ENCODE measurements around the gene ARHGAP40.

ARHGAP40 gene

DNA sequence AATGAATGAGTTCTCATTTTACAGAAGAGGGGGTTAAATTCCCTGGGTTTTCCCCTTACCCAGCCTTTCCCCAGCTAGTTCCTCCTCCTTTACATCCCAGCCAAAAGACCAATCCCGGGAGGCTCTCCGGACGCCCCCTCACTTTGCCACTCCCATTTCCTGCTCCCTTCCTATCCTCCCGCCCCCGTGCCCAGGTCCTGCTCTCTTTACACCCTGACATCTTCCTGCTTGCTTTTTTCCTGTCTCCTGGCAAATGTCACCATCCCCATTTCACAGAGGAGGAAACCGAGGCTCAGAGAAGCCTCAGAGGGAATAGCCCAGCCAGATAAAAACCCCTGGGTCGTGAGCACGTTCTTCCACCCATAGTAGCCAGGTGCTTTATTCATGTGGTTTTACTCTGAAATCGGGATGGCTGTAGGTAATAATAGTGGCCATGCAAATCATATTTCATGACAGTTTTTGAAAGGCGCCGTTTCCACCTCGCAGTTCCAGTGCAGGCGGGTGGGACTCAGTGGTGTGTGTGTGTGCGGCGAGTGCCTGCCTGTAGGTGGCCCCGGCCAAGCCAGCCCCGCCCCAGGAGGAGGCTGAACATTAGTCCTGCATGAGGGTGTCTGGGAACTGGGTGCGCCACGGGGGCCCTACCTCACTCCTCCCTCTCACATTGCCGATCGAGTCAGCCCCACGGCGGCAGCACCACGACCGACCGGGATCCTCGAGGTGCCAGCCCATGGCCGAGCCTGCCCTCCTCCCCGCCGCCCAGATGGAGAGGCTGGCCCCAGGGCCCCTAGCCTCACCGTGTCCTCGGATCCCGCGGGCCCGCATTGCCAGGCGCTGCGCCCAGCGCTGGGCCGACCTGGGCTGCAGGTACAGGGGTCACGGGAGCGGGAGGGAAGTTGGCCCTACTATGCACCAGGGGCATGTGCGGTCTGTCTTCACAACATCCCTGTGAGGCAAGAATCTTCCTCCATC is at the start of gene ARHGAP40:
Gene ARHGAP40 (plus strand): TSS at position 594 of the 969 bp plus-strand sequence.
- no peak for DNase-seq

- no peak for DNase-seq
These were observed 46.6 kb upstream of the ARHGAP40 start for GRCh38 chr20:38554986-38555385.

DNA sequence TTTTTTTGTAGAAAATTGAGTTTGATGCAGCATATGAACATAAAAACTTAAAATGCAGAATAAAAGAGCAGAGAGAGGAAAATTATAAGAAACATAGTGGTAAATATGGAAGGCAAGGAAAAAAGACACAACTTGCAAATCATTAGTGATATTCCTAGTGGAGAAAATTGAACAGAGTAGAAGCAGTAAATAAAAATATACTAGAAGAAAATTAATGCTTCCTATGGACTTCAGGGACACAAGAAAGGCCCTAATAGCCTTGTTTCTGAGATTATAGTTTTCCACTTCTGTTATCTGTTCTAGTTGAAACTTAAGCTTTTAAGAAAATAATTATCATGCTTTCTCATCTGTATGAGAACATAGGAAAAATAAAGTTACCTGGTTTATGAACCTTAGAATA is 46.2 kb upstream of the ARHGAP40 start:
- no peak for DNase-seq

DNA sequence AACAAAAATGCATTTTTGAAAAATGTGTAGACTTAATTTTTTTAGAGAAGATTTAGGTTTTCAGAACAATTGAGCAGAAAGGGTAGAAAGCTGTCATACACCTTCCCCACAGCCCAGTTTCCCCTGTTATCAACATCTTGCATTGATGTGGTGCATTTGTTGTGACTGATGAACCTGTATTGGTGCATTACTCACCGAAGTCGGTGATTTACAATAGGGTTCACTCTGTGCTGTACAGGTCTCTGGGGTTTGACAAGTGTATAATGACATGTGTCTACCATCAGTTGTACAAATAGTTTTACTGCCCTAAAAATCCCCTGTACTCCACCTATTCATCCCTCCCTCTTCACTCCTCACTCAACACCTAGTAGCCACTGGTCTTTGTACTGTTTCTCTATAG is 44.4 kb upstream of the ARHGAP40 start:
- no peak for DNase-seq

- DNase-seq = no peak
These were observed 42.8 kb upstream of the ARHGAP40 start for GRCh38 chr20:38558596-38559360.

DNA sequence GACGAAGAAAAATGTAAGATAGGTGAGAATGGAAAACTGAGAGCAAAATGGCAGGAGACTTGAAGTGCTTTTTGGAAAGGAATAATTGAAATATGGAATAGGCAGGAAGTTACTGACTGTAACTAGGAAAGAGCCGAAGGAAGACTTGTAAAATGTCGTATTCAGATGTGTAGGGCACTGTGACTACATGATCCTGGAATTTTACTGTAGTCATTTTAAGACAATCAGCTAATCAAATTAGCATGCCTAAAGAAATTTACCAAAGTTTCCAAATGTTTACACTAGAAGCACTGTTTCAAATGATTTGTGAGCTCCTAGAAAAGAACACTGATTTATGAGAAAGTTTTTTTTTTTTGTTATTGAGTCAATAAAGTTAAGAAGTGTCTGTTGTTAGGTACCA is 41.8 kb upstream of the ARHGAP40 start:
- DNase-seq = no peak

DNA sequence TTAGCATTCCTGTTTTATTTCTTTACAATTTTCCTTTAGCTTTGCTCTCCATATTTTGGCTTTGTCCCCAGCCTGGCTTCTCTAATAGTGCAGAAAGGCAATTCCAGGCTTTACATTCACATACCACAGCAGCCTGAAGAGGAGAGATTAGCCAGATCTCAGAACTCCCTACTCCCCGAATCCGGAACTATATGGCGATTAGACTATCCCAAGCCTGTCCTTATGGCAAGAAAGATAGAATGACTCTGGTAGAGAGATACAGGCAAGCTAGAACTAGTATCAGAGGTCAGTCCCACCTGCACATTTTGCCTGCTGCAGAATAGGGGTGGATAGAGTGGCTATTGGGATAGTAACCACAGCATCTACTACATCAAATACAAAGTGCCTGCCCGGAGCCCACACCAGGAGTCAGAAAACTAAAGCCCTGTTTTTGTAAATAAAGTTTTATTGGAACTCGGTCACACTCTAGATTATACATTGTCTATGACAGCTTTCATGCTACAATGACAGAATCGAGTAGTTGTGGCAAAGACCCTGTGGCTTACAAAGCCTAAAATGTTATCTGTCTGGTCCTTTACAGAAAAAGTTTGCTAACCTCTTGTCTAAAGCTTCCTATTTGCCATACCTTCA is 37.7 kb upstream of the ARHGAP40 start:
- no peak for DNase-seq

DNA sequence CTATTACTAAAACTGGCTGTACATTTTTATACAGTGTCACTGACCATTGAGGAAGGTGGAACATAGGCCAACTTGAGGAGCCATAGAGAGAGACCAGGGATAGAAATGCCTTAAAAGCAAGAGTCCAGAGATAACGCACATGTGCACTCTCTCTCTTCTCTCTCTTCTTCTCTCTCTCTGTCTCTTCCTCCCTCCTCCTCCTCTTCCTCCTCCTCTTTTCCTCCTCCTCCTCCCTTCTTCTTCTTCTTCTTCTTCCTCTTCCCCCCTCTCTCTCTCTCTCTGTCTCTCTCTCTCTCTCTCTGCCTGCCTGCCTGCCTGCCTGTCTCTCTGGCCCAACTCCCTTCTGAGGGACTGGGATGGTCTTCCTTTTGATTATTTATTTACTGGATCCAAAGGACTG is 36.9 kb upstream of the ARHGAP40 start:
- no peak for DNase-seq

GRCh38 chr20:38566036-38566598 is 35.5 kb upstream of the ARHGAP40 start:
- DNase-seq = no peak

DNA sequence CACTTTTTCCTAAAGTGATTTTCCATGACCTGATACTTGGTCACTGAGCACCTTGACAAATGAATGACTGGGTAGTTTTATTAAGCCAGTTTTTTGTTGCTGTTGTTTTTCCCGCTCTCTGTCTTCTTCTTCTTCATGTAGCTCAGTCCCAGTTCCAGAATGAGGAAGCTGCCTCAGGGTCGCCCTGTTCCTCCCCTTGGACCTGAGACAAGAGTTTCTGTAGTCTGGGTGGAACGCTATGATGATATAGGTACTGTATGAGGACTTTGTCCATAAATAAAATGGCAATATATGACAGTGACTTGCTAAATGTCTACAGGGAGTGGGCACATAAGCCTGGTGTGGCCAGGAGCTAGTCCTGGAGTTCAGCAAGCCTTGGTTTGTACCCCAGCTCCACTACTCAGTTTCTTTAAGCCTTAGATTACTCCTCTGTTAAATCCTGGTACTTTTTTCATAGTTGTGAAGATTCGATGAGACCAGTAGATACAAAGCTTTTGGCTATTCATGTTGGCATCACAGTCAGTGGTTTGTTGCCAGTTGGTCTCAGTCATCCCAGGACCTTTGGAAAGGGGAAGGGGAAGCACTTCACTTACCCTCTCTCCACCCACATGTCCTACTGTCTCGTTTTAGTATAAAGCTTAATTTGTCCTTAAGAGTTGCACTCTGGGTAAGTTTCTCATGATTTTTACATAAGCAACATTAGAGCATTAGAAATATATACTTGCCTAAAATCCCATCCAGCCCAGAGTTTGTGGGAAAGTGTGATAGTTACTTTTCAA is 31.7 kb upstream of the ARHGAP40 start:
- DNase-seq = no peak

GRCh38 chr20:38573413-38573812 is 28.2 kb upstream of the ARHGAP40 start:
- DNase-seq = no peak

DNA sequence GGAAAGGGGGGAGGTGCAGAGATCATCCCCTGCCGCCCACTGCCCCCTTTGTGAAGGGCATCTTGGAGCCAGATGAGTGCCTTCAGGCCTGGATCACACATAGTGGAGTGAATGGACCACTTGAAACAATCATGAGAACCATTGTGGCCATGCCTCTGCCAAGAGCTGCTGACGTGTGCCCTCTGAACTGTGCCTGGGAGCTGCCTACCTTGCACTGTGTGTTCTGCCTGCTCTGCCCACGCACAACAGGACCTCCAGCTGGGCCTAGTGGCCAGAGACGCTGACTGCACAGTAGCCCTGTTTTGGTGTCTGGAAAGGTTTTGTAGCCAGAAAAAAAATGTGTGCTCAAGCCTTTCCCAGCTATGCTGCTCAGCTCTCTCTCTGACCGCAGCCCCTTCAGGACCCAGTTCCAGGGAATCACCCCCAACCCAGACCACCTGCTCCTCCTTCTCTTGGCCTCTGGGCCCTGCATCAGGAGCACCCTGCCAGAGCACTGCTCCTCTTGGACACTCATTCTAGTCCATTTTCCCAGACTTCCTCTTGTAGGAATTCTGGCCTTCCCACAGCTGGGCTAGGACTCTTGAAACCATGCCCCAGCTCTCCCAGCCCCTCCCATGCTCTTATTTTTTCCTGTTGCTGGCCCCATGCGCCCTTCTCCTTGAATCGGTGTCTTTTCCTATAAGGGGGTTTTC is 22.2 kb upstream of the ARHGAP40 start:
- DNase-seq = no peak

DNA sequence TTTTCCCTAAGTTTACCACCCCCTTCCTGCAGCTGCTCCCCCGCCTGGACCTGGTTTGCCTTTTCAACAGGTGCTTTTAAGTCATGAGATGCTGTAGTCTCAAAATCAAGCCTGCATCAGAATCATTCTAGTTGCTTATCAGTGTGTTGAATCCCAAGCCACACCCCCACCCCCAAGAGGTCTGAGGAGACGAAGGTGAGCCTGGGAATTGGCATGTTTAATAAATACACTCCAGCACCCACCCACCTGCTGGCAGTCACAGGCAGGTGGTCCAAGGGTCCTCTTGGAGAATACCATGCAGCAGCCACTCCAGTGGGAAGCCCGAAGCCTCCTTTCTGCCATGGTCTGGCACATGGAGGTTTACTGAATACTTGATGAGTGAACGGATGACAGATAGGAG is 21.7 kb upstream of the ARHGAP40 start:
- DNase-seq = no peak

DNA sequence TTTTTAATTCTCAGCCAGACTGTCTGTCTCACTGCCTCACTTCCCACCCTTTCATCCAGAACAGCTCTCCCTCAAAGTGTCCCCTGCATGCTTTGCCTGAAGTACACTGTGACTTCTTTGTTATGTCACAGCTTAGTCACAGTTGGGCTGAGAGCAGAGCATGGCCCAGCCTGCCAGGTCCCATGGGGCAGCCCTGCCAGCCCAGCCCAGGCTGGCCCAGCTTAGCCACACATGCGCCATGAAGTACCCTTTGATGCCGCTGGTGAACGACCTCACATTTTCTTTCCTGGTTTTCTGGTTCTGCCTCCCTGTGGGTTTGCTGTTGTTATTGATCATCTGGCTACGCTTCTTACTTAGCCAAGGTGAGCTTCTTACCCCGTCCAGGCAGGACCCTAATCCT is 20.6 kb upstream of the ARHGAP40 start, which contains the start of gene ADIG:
Gene ADIG (plus strand): TSS at position 185 of the 400 bp plus-strand sequence. CDS start 54 bp downstream, at position 239.
- peak; percentile 15 for DNase-seq

- no peak for DNase-seq
These were observed 19.7 kb upstream of the ARHGAP40 start for GRCh38 chr20:38581830-38582358.

DNA sequence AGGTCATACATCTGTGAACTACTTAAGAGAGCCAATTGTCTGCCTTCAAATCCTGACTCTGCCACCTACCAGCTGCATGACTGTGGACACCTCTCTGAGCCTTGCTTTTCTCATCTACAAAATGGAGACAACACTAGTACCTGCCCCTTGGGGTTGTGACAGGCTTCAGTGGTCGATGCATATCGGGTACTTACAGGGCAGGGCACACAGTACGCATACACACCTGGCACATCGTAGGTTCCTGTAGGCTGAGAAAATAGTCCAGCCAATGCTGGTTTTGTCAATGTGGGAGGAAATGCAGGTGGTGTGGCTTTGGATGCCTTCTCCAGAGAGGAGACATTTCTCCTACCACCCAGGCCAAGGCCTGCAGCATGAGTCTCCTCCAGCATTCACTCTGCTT is 18.3 kb upstream of the ARHGAP40 start:
- DNase-seq = no peak

DNA sequence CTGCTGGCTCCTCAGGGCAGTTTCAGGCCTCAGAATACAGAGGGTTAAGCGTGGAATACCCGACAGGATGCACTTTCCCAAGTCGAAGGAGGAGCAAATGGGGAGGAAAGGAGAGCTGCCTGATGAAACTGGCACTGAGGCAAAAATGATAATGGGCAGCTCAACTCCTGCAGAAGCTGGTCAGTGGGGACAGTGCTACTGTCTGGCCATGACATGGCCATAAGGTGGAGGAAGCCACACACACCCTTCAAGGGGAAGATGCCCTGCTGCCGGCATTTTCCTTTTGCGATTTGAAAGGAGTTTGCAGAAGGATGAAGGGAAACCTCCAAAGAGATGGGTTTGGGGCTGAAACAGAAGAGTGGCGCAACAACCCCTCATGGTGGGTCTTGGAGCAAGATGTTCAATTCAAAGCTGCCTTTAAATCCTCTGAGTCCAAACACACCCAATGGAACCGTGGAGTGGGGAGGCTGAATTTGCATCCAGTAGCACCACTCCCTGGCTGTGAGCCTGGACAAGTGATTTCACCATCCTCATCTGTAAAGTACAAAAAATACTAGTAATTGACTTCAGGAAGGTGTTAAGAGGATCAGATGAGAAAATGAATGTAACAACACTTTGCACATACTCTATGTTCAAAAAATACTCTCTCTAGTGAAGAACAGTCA is 17.4 kb upstream of the ARHGAP40 start:
- no peak for DNase-seq

DNA sequence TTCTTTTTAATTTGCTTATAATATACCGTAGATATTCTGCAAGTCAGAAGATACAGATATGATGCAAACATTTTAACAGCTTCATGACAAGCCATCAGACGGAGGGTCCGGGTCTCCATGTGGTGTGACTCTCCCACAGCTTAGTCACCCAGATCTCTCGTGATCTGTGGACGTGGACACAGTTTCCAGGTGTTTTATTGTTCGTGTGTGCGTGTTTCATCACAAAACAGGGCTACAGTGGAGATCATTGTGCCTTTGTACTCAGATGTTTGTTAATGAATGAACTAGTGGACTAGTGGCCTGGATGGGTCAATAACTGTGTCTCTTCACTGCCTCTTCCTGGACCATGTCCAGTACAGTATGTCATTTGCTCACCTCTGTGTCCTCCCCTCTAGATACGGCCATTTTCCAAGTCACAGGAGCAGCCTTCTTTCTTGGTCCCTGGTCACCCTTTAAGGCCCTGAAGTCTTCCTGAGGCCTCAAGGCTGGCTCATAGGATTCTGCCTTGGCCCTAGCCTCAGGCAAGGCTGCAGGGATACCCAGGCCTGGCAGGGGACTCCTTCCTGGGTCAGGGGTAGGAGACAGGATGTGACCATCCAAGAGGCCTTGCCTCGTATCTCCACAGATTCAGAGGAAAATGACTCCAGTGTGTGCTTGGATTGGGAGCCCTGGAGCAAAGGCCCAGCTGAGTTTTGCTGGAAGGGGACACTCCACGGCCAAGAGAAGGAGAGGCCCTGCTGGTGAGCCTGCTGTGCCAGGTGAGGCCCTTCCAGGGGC is 16.0 kb upstream of the ARHGAP40 start:
- no peak for DNase-seq

DNA sequence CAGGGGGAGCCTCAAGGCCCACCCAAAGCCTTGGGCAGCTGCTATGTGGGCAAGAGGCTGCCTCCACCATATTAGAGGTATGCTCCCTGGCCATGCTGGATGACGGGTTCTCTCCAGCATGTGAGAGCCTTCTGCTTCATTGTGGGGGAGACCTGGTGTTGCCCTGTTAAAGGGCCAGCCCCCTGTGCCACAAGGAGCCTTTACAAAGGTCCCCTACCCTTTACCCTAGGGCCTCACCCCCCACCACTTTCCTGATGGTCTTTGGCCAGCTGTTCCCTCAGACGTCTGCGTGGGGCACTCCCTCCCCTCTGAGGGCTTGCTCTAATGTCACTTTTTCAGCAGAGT is 15.5 kb upstream of the ARHGAP40 start:
- no peak for DNase-seq

DNA sequence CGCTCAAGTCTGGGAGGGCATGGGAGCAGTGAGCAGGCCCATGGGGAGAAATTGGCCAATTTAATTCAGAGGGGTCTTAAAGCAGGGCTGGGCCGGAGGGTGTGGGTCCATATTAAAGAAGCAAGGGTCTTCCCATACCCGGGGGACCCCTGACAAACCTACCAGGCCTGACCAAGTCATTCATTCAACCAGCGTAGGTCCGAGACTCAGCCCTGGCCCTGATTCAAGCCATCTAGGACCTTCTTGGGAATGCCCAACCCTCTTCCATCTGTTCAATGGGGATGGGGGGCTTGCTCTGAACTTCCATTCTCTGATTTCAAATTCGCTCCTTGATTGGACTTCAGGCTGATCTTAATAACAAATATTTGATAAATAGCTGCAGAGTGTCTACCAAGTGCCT is 13.3 kb upstream of the ARHGAP40 start:
- no peak for DNase-seq
